Adipose tissue (tissue), 3 donors: ENCODE results near the gene RPL35A. TPM values are rescaled to one million over a fixed set of nuclear protein-coding genes. Genes with fewer than 3 reads are reported as not detected.
"Not testable (repeated sequence)": the region's sequence is repeated elsewhere in the genome, so short reads cannot be mapped to it uniquely, and the experiment has no call there.

Experiments used
- H3K27ac ChIP-seq: one replicate; pipeline ENCODE4 v1.5.1; 2013; ENCODE audit warnings: low read depth, low read length
- WGBS, 3 donors: extraction: QIAGEN DNeasy Blood & Tissue Kit; methylation state at CpG; one replicate each; pipeline ENCODE4 v1.1.7; 2013; 5-methylcytosine and 5-hydroxymethylcytosine counted together
- polyA plus RNA-seq, 3 donors: library from polyadenylated mRNA; stranded (reverse); fragments of 200-250 nt; gene quantifications; one replicate each; pipeline ENCODE4 v1.2.3, GENCODE V29; 2013
- donor health status: healthy with polysubstance abuse.
- donor health status: Bipolar disorder and iron deficiency.
- donor health status: healthy.

RPL35A gene
- polyA plus RNA-seq, 3 donors: 1,363 to 2,640 (median 1,495) TPM

DNA sequence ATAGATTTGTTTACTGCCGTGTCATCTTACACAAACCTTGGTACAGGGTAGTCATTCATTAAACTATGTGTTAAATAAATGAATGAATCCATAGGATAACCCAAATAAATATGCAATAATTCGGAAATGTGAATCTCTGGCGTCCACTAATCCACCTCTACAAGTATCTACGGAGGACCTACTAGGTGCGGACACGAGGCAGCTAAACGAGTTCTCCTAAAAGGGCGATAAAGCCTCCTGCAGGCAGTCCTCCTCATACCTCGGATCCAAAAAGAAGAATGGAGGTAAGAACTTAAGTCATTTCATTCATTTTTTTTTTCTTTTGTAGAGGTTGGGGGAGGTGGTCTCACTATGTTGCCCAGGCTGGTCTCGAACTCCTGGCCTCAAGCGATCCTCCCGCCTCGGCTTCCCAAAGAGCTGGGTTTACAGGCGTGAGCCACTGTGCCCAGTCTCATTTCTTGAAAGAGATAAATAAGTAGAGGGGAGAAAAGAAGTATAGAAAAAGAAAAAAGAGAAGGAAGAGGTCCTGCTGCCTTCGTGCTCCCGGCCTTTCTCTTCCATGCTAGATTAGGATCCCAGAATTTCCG, 706 bp upstream of the RPL35A start:
- 13 to 23% (median 17%) methylated on average over 17 of the region's 17 CpGs for WGBS, 3 donors
- no peak overlapping the region for H3K27ac ChIP-seq

DNA sequence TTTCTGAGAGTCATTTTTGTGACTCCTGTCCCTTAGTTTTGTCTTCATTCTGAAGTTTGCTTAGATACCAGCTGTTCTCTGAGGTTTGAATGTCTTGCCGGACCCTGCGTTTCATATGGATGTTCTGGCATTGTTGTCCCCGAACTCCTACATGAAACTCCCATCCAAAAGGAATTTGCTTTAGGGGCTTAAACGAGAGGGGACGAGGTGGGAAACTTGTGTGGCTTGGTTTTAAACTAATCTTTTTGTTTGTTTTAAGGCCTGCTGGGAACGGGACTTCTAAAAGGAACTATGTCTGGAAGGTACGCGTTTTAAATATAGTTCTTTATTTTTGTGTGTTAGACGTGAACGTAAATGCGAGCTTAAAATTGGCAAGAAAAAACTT, 679 bp downstream of the RPL35A start:
- WGBS, 3 donors: 0 to 1% (median 0%) methylated on average over 11 of the region's 11 CpGs

DNA sequence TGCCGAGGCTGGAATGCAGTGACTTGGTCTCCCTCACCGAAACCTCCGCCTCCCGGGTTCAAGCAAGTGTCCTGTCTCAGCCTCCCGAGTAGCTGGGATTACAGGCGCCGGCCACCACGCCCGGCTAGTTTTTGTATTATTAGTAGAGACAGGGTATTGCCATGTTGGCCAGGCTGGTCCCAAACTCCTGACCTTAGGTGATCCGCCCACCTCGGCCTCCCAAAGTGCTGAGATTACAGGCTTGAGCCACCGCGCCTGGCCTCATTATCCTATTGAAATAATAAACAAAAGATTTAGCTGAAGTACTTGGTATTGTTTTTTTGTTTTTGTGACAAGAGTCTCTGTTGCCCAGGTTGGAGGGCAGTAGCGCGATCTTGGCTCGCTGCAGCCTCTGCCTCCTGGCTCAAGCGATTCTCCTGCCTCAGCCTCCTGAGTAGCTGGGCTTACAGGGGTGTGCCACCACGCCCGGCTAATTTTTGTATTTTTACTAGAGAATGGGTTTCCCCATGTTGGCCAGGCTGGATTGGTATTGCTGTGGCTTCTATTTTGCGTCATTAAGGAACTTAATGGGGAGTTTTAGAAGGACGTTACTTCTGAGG, 1.5 kb downstream of the RPL35A start:
- H3K27ac ChIP-seq: no peak overlapping the region
- 81 to 86% (median 82%) methylated on average over 21 of the region's 21 CpGs for WGBS, 3 donors

More for the DNA sequence above, 679 bp downstream of the RPL35A start:
- H3K27ac ChIP-seq: no peak overlapping the region

GRCh38 chr3:197952440-197952839, 2.5 kb downstream of the RPL35A start:
- no peak overlapping the region for H3K27ac ChIP-seq
- 84 to 92% (median 90%) methylated on average over 9 of the region's 9 CpGs for WGBS, 3 donors

DNA sequence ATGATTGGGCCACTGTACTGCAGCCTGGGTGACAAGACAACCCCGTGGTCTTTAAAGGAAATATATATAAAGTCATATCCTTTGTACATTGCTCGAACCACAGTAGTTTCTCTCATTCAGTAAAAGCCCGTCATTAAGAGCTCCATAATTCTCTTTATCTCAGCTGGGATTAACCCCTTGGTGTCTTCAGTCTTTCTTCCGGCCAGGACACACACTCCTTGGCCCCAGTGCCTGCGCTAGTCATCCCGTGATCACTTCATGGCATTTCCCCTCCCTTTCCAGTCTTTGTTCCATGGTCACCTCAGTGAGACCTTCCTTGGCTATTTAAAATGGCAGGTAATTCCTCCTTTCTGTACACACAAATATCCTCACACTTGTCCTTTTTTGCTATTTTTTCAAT, 3.3 kb downstream of the RPL35A start:
- WGBS, 3 donors: 51 to 63% (median 61%) methylated on average over 6 of the region's 6 CpGs
- H3K27ac ChIP-seq: no peak overlapping the region

GRCh38 chr3:197953881-197954280, 3.9 kb downstream of the RPL35A start:
- WGBS, 3 donors: 51 to 68% (median 55%) methylated on average over 7 of the region's 7 CpGs
- H3K27ac ChIP-seq: no peak overlapping the region

- H3K27ac ChIP-seq: no peak overlapping the region
- WGBS, 3 donors: 89 to 95% (median 93%) methylated on average over 4 of the region's 4 CpGs
These were observed 6.0 kb downstream of the RPL35A start for GRCh38 chr3:197955892-197956477.

- no peak overlapping the region for H3K27ac ChIP-seq
- 91 to 93% (median 91%) methylated on average over 2 of the region's 2 CpGs for WGBS, 3 donors
These were observed 6.6 kb downstream of the RPL35A start for GRCh38 chr3:197956626-197956988.

DNA sequence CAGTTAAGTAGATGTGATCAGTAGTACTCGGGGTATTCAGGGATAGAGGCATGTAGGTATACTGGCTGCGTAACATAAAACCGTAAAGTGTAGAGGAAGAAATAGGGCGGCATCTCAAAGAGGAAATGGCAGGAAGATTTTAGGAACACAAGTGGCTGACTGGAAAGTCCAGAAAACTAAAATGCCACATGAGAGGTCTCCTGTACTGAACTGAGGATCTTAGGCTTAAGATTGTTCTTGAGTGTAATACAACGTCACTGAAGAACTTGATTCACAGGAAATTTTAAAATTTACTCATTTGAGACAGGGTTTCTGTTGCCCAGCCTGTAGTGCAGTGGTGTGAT, 7.8 kb downstream of the RPL35A start:
- WGBS, 3 donors: 66 to 82% (median 74%) methylated on average over 5 of the region's 5 CpGs
- H3K27ac ChIP-seq: no peak overlapping the region

DNA sequence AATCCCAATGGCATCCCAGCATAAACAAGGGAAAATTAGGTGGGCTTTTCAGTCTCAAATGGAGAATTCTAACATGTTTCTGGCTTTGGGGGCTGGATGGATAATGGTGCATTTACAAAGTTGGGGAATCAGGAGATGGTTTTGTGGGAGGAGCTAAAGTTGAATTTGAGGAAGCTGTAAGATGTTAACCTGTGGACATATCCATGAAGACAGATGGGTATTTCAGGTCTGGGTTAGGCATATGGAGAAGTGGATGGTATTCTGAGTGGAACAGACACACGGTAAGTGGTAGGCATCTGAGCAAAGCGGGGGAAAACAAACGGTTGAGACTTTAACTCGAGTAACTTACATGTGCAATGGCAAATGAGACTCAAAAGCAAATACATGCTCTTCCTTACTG, 8.4 kb downstream of the RPL35A start:
- H3K27ac ChIP-seq: no peak overlapping the region
- WGBS, 3 donors: 90 to 93% (median 92%) methylated on average over 4 of the region's 4 CpGs

DNA sequence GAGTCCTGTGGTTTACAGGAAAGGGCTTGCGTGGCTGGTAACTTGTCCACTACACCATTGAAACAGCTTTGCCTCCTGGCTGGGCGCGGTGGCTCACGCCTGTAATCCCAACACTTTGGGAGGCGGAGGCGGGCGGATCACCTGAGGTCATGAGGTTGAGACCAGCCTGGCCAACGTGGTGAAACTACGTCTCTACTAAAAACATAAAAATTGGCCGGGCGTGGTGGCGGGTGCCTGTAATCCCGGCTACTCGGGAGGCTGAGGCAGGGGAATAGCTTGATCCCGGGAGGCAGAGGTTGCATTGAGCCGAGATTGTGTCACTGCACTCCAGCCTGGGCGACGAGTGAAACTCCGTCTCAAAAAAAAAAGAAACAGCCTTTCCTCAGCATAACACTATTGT, 8.9 kb downstream of the RPL35A start:
- H3K27ac ChIP-seq: not testable (repeated sequence)
- 93 to 97% (median 94%) methylated on average over 19 of the region's 19 CpGs for WGBS, 3 donors

DNA sequence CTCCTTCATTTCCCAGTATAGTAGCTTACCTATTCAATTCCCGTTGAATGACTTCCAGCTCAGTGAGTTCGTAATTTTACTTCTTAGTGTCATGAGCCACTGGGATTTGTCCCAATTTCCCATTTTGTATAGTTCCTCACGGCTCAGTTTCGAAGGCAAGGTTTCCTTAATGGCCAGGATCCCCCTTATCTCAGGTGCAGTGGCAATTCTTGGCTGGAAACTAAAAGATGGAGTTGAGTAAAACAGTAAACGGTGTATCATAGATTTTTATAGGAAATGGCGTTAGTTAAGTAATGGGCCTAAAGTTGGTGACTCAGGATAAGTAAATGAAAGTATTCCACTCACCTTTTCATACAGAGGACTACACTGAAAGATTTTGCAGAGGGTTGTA, 9.5 kb downstream of the RPL35A start:
- 49 to 52% (median 49%) methylated on average over 6 of the region's 6 CpGs for WGBS, 3 donors
- H3K27ac ChIP-seq: peak overlapping the region; percentile 13

GRCh38 chr3:197959891-197960693, 10.1 kb downstream of the RPL35A start, which contains the start of gene LMLN:
Gene LMLN (plus strand): TSS chr3:197960217. CDS start chr3:197960246, 29 bp downstream.
- WGBS, 3 donors: 0% methylated on average over 56 to 62 of the region's 62 CpGs
- H3K27ac ChIP-seq: peak within 1 kb of the TSS; percentile 13

DNA sequence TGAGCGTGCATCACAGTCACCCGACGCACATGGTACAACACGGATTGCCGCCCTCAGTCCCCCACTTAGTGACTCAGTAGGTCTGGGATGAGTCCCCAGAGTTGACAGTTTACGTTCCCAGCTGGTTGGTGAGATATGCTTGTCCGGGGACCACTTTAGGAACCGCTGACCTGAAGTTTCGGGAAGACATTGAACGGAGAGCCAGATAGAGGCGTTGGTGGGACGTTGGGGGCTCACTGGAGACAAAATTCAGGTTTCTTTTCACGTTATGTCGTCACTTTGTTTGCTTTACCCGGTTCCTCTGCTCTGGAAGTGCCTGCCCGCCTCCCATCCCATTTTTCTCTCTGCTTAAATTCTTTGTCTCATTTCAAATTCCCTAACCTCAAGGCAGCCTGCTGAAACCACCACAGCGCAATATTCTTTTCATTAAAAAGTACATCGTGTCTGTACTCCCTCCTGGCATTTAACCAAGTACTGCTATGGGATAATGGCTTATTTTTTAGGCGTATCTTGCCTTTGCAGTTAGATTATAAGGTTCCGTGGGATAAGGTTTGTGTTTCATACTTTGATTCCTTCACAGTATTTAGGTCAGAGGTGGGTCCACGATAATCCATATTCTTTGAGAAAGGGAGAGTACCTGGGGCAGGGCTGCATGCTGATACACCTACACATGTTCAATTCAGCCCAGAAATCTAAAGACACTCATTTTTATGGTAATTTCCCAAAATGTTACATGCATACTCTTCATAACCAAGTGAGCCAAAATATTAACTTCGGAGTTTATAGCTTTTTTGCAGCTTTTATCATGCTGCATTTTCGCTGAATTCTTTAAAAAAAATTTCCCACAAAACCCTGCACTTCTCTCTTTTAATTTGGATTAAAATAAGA, 10.9 kb downstream of the RPL35A start:
- no peak overlapping the region for H3K27ac ChIP-seq
- 7 to 11% (median 10%) methylated on average over 23 of the region's 23 CpGs for WGBS, 3 donors

DNA sequence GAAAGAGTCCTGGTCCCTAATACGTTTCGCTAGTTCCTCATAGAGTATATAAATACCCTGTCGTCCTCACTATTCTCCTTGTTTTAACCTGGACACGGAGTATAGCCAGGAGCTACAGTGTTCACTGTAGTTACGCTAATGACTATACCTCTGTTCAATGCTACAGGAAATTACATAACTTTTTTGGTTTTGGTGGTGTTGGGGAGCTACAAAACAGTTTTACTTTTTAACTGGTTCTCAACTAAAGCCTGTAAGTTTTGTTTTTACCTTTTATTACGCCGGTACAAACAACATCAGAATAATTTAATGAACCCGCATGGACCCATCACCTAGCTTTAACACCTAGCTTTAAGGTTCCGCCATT, 11.6 kb downstream of the RPL35A start:
- 63 to 85% (median 67%) methylated on average over 9 of the region's 9 CpGs for WGBS, 3 donors
- H3K27ac ChIP-seq: no peak overlapping the region

DNA sequence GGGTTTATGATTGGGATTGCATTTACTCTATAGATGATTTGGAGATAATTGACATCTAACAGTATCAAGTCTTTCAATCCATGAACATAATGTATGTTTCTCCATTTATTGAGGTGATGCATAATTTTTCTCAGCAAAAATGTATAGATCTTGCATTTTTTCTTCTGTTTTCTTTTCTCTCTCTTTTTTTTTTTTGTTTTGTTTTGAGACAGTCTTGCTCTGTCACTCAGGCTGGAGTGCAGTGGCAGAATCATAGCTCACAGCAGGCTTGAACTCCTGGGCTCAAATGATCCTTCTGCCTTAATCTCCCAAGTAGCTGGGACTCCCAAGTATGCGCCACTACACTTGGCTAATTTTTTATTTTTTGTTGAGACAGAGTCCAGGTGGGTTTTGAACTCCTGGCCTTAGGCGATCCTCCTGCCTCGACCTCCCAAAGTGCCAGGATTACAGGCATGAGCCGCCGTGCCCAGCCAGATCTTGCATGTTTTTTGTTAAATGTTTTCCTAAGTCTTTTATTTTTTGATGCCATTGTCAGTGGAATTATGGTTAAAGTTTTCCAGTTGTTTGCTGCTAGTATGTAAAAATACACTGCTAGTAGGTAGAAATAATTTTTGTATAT, 13.1 kb downstream of the RPL35A start:
- no peak overlapping the region for H3K27ac ChIP-seq
- 91 to 94% (median 94%) methylated on average over 5 of the region's 5 CpGs for WGBS, 3 donors

DNA sequence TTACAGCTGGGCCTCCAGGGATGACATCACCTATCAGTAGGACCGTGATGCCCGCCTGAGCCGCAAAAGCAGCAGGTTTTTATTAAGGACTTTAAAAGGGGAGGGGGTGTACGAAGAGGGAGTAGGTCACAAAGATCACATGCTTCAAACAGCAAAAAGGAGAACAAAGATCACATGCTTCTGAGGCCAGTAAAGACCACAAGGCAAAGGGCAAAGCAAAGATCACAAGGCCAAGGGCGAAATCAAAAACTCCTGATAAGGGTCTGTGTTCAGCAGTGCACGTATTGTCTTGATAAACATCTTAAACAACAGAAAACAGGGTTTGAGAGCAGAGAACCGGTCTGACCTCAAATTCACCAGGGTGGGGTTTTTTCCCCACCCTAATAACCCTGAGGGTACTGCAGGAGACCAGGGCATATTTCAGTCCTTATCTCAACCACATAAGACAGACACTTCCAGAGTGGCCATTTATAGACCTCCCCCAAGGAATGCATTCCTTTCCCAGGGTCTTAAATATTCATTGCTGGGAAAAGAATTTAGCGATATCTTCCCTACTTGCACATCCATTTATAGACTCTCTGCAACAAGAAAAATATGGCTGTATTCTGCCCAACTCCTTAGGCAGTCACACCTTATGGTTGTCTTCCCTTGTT, 17.5 kb downstream of the RPL35A start:
- 95 to 96% (median 96%) methylated on average over 8 of the region's 8 CpGs for WGBS, 3 donors
- H3K27ac ChIP-seq: not testable (repeated sequence)

- H3K27ac ChIP-seq: no peak overlapping the region
- 64 to 79% (median 75%) methylated on average over 3 of the region's 3 CpGs for WGBS, 3 donors
These were observed 20.6 kb downstream of the RPL35A start for GRCh38 chr3:197970588-197970987.
